ENCODE results near the gene POU3F2. TPM values are rescaled to one million over a fixed set of nuclear protein-coding genes. Genes with fewer than 3 reads are reported as not detected.

POU3F2 gene
- total and polyA plus RNA-seq, 5 donors from 2014 or later: not detected

- peaks cover 0 to 6% (median 0%) of the 10 kb centered on the region in 7 donors for H3K9me3 Mint-ChIP-seq
- Histone ChIP-seq H3K27me3 (ENCODE audit: control insufficient read depth, insufficient read depth, low read length) (peaks cover 17% of the 10 kb centered on the region), H3K27ac (ENCODE audit: insufficient read depth, low read length, poor library complexity, severe bottlenecking) (no peak overlapping the region), H3K4me1 (ENCODE audit: control insufficient read depth, insufficient read depth, low read length, poor library complexity, severe bottlenecking) (no peaks in the 10 kb centered on the region), H3K36me3 (ENCODE audit: control insufficient read depth, insufficient read depth, low read length) (no peaks in the 10 kb centered on the region), H3K4me3 (ENCODE audit: low read depth, low read length) (no peak overlapping the region), H3K9me3 (ENCODE audit: control insufficient read depth in 2 of 2, low read length in 2 of 2) (no peaks in the 10 kb centered on the region)
- H3K4me1 Mint-ChIP-seq: no peaks in the 10 kb centered on the region
- DNase-seq: no peak
- no peak for ATAC-seq (ENCODE audit: low read depth in 2 of 2)
- H3K4me3 Mint-ChIP-seq: no peak overlapping the region
- no peak overlapping the region for H3K27ac Mint-ChIP-seq
- H3K36me3 Mint-ChIP-seq: no peaks in the 10 kb centered on the region
- peaks cover 13% of the 10 kb centered on the region for H3K27me3 Mint-ChIP-seq
Observed at GRCh38 chr6:98812220-98812619, 22.2 kb upstream of the POU3F2 start.

DNA sequence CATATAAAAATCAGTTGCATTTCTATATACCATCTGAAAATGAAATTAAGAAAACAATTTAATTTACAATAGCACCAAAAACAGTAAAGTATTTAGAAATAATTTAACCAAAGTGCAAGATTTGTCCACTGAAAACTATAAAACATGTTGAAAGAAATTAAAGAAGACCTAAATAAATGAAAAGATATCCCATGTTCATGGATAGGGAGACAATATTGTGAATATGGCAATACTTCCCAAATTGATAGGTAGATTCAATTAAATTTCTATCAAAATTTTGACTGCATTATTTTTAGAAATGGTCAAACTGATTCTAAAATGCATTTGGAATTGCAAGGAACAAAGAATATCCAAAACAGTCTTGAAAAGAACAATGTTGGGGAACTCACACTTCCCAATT lies 17.6 kb upstream of the POU3F2 start:
- Mint-ChIP-seq H3K4me3 (no peak overlapping the region), H3K9me3 (peaks cover 0 to 8% (median 1%) of the 10 kb centered on the region in 7 donors), H3K27ac (no peak overlapping the region), H3K36me3 (no peaks in the 10 kb centered on the region), H3K27me3 (peaks cover 35% of the 10 kb centered on the region), H3K4me1 (no peaks in the 10 kb centered on the region)
- ATAC-seq (ENCODE audit: low read depth in 2 of 2): no peak
- Histone ChIP-seq H3K27me3 (ENCODE audit: control insufficient read depth, insufficient read depth, low read length) (peaks cover 24% of the 10 kb centered on the region), H3K27ac (ENCODE audit: insufficient read depth, low read length, poor library complexity, severe bottlenecking) (no peak overlapping the region), H3K36me3 (ENCODE audit: control insufficient read depth, insufficient read depth, low read length) (no peaks in the 10 kb centered on the region), H3K4me3 (ENCODE audit: low read depth, low read length) (no peak overlapping the region), H3K4me1 (ENCODE audit: control insufficient read depth, insufficient read depth, low read length, poor library complexity, severe bottlenecking) (no peaks in the 10 kb centered on the region), H3K9me3 (ENCODE audit: control insufficient read depth in 2 of 2, low read length in 2 of 2) (no peaks in the 10 kb centered on the region)
- no peak for DNase-seq

- H3K9me3 Mint-ChIP-seq: peaks cover 0 to 5% (median 1%) of the 10 kb centered on the region in 7 donors
- no peaks in the 10 kb centered on the region for H3K36me3 Mint-ChIP-seq
Observed at GRCh38 chr6:98821756-98822405, 12.5 kb upstream of the POU3F2 start.

DNA sequence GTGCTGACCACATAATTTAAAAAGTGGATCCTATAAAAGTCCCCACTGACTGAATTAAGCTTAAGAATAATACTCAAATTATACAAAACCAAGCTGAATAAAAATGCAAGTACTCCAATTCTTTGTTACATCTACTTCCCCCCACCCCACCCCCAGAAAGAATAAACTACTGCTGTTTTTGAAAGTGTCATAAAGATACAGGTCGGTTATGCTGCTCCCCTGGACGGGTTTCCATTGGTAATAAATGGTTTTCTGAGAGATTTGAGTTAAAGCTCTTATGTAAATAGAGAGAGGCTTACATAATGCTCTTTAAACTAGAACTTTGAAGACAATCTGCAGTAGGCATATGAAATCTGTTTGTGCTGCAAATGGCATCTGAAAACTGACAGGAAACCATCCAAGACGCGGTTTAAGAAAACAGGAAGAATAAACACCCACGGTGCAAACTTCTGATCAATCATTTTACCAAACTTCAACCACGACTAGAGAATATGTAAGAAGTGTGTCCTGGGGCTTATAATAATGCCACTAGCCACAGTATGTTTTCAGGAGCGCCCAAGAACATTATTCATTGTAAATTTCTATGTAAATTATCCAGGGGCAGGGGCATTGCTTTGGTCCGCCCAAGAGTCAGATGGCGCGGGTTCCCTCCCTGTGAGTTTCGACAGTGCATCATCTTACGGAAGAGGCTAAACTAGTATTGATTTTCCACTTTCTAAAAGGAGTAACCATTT lies 10.8 kb upstream of the POU3F2 start:
- H3K4me3 Mint-ChIP-seq: peak overlapping the region in 3 of 4 donors; percentile 30 to 67 (median 63)
- peaks cover 6% of the 10 kb centered on the region for H3K4me1 ChIP-seq (ENCODE audit: control insufficient read depth, insufficient read depth, low read length, poor library complexity, severe bottlenecking)
- DNase-seq (no peak), ATAC-seq (ENCODE audit: low read depth in 2 of 2) (no peak)
- no peaks in the 10 kb centered on the region for H3K9me3 ChIP-seq (ENCODE audit: control insufficient read depth in 2 of 2, low read length in 2 of 2)
- no peak overlapping the region for H3K27ac Mint-ChIP-seq
- H3K9me3 Mint-ChIP-seq: peaks cover 0 to 6% (median 1%) of the 10 kb centered on the region in 7 donors
- peaks cover 55% of the 10 kb centered on the region for H3K27me3 ChIP-seq (ENCODE audit: control insufficient read depth, insufficient read depth, low read length)
- H3K36me3 Mint-ChIP-seq: no peaks in the 10 kb centered on the region
- H3K4me3 ChIP-seq (ENCODE audit: low read depth, low read length): no peak overlapping the region
- H3K27ac ChIP-seq (ENCODE audit: insufficient read depth, low read length, poor library complexity, severe bottlenecking): no peak overlapping the region
- peaks cover 76% of the 10 kb centered on the region for H3K27me3 Mint-ChIP-seq
- peaks cover 0 to 22% (median 15%) of the 10 kb centered on the region in 4 donors for H3K4me1 Mint-ChIP-seq
- H3K36me3 ChIP-seq (ENCODE audit: control insufficient read depth, insufficient read depth, low read length): no peaks in the 10 kb centered on the region

More at GRCh38 chr6:98821756-98822405, 12.5 kb upstream of the POU3F2 start:
- Mint-ChIP-seq H3K27ac (no peak overlapping the region), H3K4me3 (no peak overlapping the region), H3K4me1 (peaks cover 0 to 15% (median 7%) of the 10 kb centered on the region in 4 donors), H3K27me3 (peaks cover 68% of the 10 kb centered on the region)
- Histone ChIP-seq H3K27me3 (ENCODE audit: control insufficient read depth, insufficient read depth, low read length) (peaks cover 50% of the 10 kb centered on the region), H3K4me1 (ENCODE audit: control insufficient read depth, insufficient read depth, low read length, poor library complexity, severe bottlenecking) (peaks cover 6% of the 10 kb centered on the region), H3K9me3 (ENCODE audit: control insufficient read depth in 2 of 2, low read length in 2 of 2) (no peaks in the 10 kb centered on the region), H3K36me3 (ENCODE audit: control insufficient read depth, insufficient read depth, low read length) (no peaks in the 10 kb centered on the region), H3K27ac (ENCODE audit: insufficient read depth, low read length, poor library complexity, severe bottlenecking) (no peak overlapping the region), H3K4me3 (ENCODE audit: low read depth, low read length) (no peak overlapping the region)
- no peak for DNase-seq
- ATAC-seq (ENCODE audit: low read depth in 2 of 2): no peak

GRCh38 chr6:98824162-98824901 lies 10.0 kb upstream of the POU3F2 start:
- peaks cover 3 to 28% (median 20%) of the 10 kb centered on the region in 4 donors for H3K4me1 Mint-ChIP-seq
- no peak for ATAC-seq (ENCODE audit: low read depth in 2 of 2)
- Histone ChIP-seq H3K27me3 (ENCODE audit: control insufficient read depth, insufficient read depth, low read length) (peaks cover 56% of the 10 kb centered on the region), H3K9me3 (ENCODE audit: control insufficient read depth in 2 of 2, low read length in 2 of 2) (no peaks in the 10 kb centered on the region), H3K36me3 (ENCODE audit: control insufficient read depth, insufficient read depth, low read length) (no peaks in the 10 kb centered on the region), H3K4me1 (ENCODE audit: control insufficient read depth, insufficient read depth, low read length, poor library complexity, severe bottlenecking) (peaks cover 6% of the 10 kb centered on the region), H3K4me3 (ENCODE audit: low read depth, low read length) (no peak overlapping the region), H3K27ac (ENCODE audit: insufficient read depth, low read length, poor library complexity, severe bottlenecking) (no peak overlapping the region)
- DNase-seq: no peak
- H3K27ac Mint-ChIP-seq: no peak overlapping the region
- peaks cover 0 to 6% (median 1%) of the 10 kb centered on the region in 7 donors for H3K9me3 Mint-ChIP-seq
- peak overlapping the region in 3 of 4 donors; percentile 30 to 67 (median 63) for H3K4me3 Mint-ChIP-seq
- H3K36me3 Mint-ChIP-seq: no peaks in the 10 kb centered on the region
- peaks cover 80% of the 10 kb centered on the region for H3K27me3 Mint-ChIP-seq

GRCh38 chr6:98824902-98825599 lies 9.3 kb upstream of the POU3F2 start:
- Histone ChIP-seq H3K27ac (ENCODE audit: insufficient read depth, low read length, poor library complexity, severe bottlenecking) (no peak overlapping the region), H3K9me3 (ENCODE audit: control insufficient read depth in 2 of 2, low read length in 2 of 2) (no peaks in the 10 kb centered on the region), H3K4me3 (ENCODE audit: low read depth, low read length) (no peak overlapping the region), H3K36me3 (ENCODE audit: control insufficient read depth, insufficient read depth, low read length) (no peaks in the 10 kb centered on the region), H3K4me1 (ENCODE audit: control insufficient read depth, insufficient read depth, low read length, poor library complexity, severe bottlenecking) (peaks cover 6% of the 10 kb centered on the region), H3K27me3 (ENCODE audit: control insufficient read depth, insufficient read depth, low read length) (peaks cover 56% of the 10 kb centered on the region)
- DNase-seq: no peak
- no peaks in the 10 kb centered on the region for H3K36me3 Mint-ChIP-seq
- no peak overlapping the region for H3K27ac Mint-ChIP-seq
- H3K27me3 Mint-ChIP-seq: peaks cover 88% of the 10 kb centered on the region
- no peak for ATAC-seq (ENCODE audit: low read depth in 2 of 2)
- H3K4me1 Mint-ChIP-seq: peaks cover 7 to 30% (median 23%) of the 10 kb centered on the region in 4 donors
- peak overlapping the region in 3 of 4 donors; percentile 39 to 71 (median 44) for H3K4me3 Mint-ChIP-seq
- H3K9me3 Mint-ChIP-seq: peaks cover 0 to 6% (median 1%) of the 10 kb centered on the region in 7 donors

- Histone ChIP-seq H3K36me3 (ENCODE audit: control insufficient read depth, insufficient read depth, low read length) (no peaks in the 10 kb centered on the region), H3K27me3 (ENCODE audit: control insufficient read depth, insufficient read depth, low read length) (peaks cover 53% of the 10 kb centered on the region), H3K4me1 (ENCODE audit: control insufficient read depth, insufficient read depth, low read length, poor library complexity, severe bottlenecking) (peaks cover 6% of the 10 kb centered on the region), H3K9me3 (ENCODE audit: control insufficient read depth in 2 of 2, low read length in 2 of 2) (no peaks in the 10 kb centered on the region), H3K4me3 (ENCODE audit: low read depth, low read length) (no peak overlapping the region), H3K27ac (ENCODE audit: insufficient read depth, low read length, poor library complexity, severe bottlenecking) (no peak overlapping the region)
- H3K4me3 Mint-ChIP-seq: no peak overlapping the region
- peaks cover 0 to 6% (median 1%) of the 10 kb centered on the region in 7 donors for H3K9me3 Mint-ChIP-seq
- DNase-seq: no peak
- peak overlapping the region in 1 of 3 donors; percentile 22 for H3K27ac Mint-ChIP-seq
- H3K4me1 Mint-ChIP-seq: peaks cover 7 to 31% (median 24%) of the 10 kb centered on the region in 4 donors
- H3K27me3 Mint-ChIP-seq: peaks cover 91% of the 10 kb centered on the region
- H3K36me3 Mint-ChIP-seq: no peaks in the 10 kb centered on the region
- no peak for ATAC-seq (ENCODE audit: low read depth in 2 of 2)
Observed at GRCh38 chr6:98825600-98826230, 8.7 kb upstream of the POU3F2 start.

Data from CD4-positive, CD25-positive, alpha-beta regulatory T cell (primary cell).